HepG2 (cell line): Measurements from ENCODE around the gene PLA1A. TPM values are rescaled to one million over a fixed set of nuclear protein-coding genes. Genes with fewer than 3 reads are reported as not detected.
A peak's percentile ranks its signal among the peaks of the same experiment; 100 is the strongest.

Experiments
- AHDC1 ChIP-seq: sonication (generic); formaldehyde crosslinking; IDR thresholded peaks from 2 replicates; pipeline ENCODE4 v1.5.1; 2020; ENCODE audit warnings: mild to moderate bottlenecking, missing genetic modification reagents, borderline replicate concordance
- DMTF1 ChIP-seq: sonication (generic); formaldehyde crosslinking; IDR thresholded peaks from 2 replicates; pipeline ENCODE4 v1.4.0; 2020; ENCODE audit warnings: mild to moderate bottlenecking, missing genetic modification reagents
- KLF9 ChIP-seq: IDR thresholded peaks from 2 replicates; pipeline ENCODE4 v1.6.1; 2016; ENCODE audit warnings: low read depth
- PRDM4 ChIP-seq: sonication (generic); formaldehyde crosslinking; IDR thresholded peaks from 2 replicates; pipeline ENCODE4 v1.9.0; 2021; ENCODE audit warnings: missing genetic modification reagents, borderline replicate concordance
- SCMH1 ChIP-seq: sonication (generic); formaldehyde crosslinking; IDR thresholded peaks from 2 replicates; pipeline ENCODE4 v1.9.0; 2021; ENCODE audit warnings: missing genetic modification reagents, mild to moderate bottlenecking, borderline replicate concordance
- SRSF4 ChIP-seq: fragments of 200-400 bp; formaldehyde crosslinking; IDR thresholded peaks from one replicate; pipeline ENCODE4 v1.6.1; 2018; ENCODE audit warnings: mild to moderate bottlenecking, low read depth, low read length, moderate library complexity; ENCODE audit not compliant: poor library complexity, severe bottlenecking
- TARDBP ChIP-seq: sonication (generic); formaldehyde crosslinking; IDR thresholded peaks from 2 replicates; pipeline ENCODE4 v1.8.0; 2022; ENCODE audit warnings: mild to moderate bottlenecking, missing genetic modification reagents
- TIGD3 ChIP-seq: sonication (generic); formaldehyde crosslinking; IDR thresholded peaks from 2 replicates; pipeline ENCODE4 v1.5.1; 2020; ENCODE audit warnings: mild to moderate bottlenecking, missing genetic modification reagents, borderline replicate concordance
- ZBTB26 ChIP-seq: IDR thresholded peaks from 2 replicates; pipeline ENCODE4 v1.6.1; 2016; ENCODE audit warnings: missing compliant biosample characterization, missing genetic modification reagents, borderline replicate concordance
- ZNF12 ChIP-seq: sonication (generic); formaldehyde crosslinking; IDR thresholded peaks from 2 replicates; pipeline ENCODE4 v1.5.0; 2020; ENCODE audit warnings: missing genetic modification reagents
- ZNF180 ChIP-seq: sonication (generic); formaldehyde crosslinking; IDR thresholded peaks from 2 replicates; pipeline ENCODE4 v1.4.0; 2020; ENCODE audit warnings: low read depth, missing genetic modification reagents, borderline replicate concordance
- ZNF260 ChIP-seq: sonication (generic); formaldehyde crosslinking; IDR thresholded peaks from 2 replicates; pipeline ENCODE4 v1.4.0; 2020; ENCODE audit warnings: missing genetic modification reagents, low read depth, mild to moderate bottlenecking, borderline replicate concordance
- ZNF550 ChIP-seq: sonication (generic); formaldehyde crosslinking; IDR thresholded peaks from 2 replicates; pipeline ENCODE4 v1.4.0; 2020; ENCODE audit warnings: mild to moderate bottlenecking, missing genetic modification reagents, borderline replicate concordance
- ZNF607 ChIP-seq: sonication (generic); formaldehyde crosslinking; IDR thresholded peaks from 2 replicates; pipeline ENCODE4 v1.5.1; 2020; ENCODE audit warnings: missing genetic modification reagents, mild to moderate bottlenecking, borderline replicate concordance
- polyA plus RNA-seq, 8 experiments: library from polyadenylated mRNA; depleted of rRNA in 3 of 8; stranded (reverse) in 7 of 8; unstranded in 1 of 8; fragments of >200 nt; fragmentation: Illumina TruSeq in 4 of 8; extraction: Trizol in 4 of 8; gene quantifications; 2 replicates each; pipeline versions ENCODE4 v1.2.1 to v1.2.3, GENCODE V29; 2011 to 2016; ENCODE audit warnings: low read depth in 4 of 8, missing spikeins in 1 of 8, mixed read lengths in 1 of 8; ENCODE audit not compliant: insufficient read depth in 1 of 8
- total RNA-seq, 5 experiments: library from RNA; depleted of rRNA; stranded (reverse); fragments of >200 nt; fragmentation: Illumina TruSeq; extraction: Trizol; gene quantifications; 2 replicates each; pipeline ENCODE4 v1.2.3, GENCODE V29; 2016; ENCODE audit warnings: low read depth in 1 of 5

PLA1A gene
- total and polyA plus RNA-seq, 2 of the 13 experiments (the other 11 are each of a cell fraction or from before 2014, with no cell fraction given): 0.11 to 0.18 TPM

GRCh38 chr3:119676771-119677640 is 79.3 kb downstream of the PLA1A start, which contains the start of gene COX17 (continued):
- TF ChIP-seq TIGD3 (CRISPR knock-in tag): no peak
- no peak for TF ChIP-seq TARDBP
- no peak for TF ChIP-seq ZNF260 (CRISPR knock-in tag)
- peak; percentile 31; the same call in 1 of the 2 replicates for TF ChIP-seq ZNF607 (CRISPR knock-in tag)
- TF ChIP-seq ZNF12 (CRISPR knock-in tag): no peak
- peak; percentile 55; the same call in 1 of the 2 replicates for TF ChIP-seq ZBTB26 (CRISPR knock-in tag)
- TF ChIP-seq ZNF180 (CRISPR knock-in tag): no peak
- no peak for TF ChIP-seq AHDC1 (CRISPR knock-in tag)
- no peak for TF ChIP-seq PRDM4 (CRISPR knock-in tag)
- 0 out of 2 replicates have a peak, but pooled peaks have one; percentile 64 for TF ChIP-seq KLF9 (CRISPR knock-in tag)
- no peak for TF ChIP-seq SRSF4
- TF ChIP-seq SCMH1 (CRISPR knock-in tag): no peak
- TF ChIP-seq DMTF1 (CRISPR knock-in tag): no peak
- no peak for TF ChIP-seq ZNF550 (CRISPR knock-in tag)
